Astrocyte of the cerebellum (primary cell): ENCODE data around the gene KLRF2.
A peak's percentile ranks its signal among the peaks of the same experiment; 100 is the strongest.

Experiments
- DNase-seq: peaks from one replicate; pipeline ENCODE4 v3.0.0-alpha.2; 2011; ENCODE audit warnings: low read depth
- H3K4me3 ChIP-seq: 2 replicates; pipeline ENCODE4 v1.5.1; 2011; ENCODE audit warnings: mild to moderate bottlenecking, low read depth, low read length, moderate library complexity
- in situ Hi-C: cut with HindIII; loops from 2 replicates; pipeline ENCODE4 v1.10.0; 2017; ENCODE audit warnings: low sequenced_read_pairs
- TF ChIP-seq, protein P1 (sequence below): IDR thresholded peaks from 2 replicates; pipeline ENCODE4 v1.5.1; 2012; ENCODE audit warnings: low read length, low read depth, moderate library complexity, mild to moderate bottlenecking; ENCODE audit errors: missing control alignments

The KLRF2 gene

DNA sequence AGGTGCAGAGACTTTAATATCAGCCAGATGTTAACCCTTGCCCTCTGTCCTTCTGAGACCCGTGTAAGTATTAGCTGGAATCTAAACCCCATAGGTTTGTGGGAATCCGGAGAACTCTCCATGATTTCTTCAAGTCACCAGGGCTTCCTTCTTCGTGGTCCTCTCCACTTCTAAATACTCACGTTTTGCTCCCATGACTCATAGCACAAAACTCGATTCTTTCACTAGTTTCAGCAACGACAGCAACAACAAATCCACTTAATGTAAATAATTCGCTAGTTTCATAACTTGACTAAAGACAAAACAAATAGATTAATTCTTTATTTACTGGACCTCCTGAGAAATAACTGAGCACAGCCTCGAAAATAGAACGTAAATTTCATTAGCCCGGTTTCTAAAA, 55.3 kb downstream of the KLRF2 start:
- no peak for DNase-seq
- in situ Hi-C loops: no loop called here

DNA sequence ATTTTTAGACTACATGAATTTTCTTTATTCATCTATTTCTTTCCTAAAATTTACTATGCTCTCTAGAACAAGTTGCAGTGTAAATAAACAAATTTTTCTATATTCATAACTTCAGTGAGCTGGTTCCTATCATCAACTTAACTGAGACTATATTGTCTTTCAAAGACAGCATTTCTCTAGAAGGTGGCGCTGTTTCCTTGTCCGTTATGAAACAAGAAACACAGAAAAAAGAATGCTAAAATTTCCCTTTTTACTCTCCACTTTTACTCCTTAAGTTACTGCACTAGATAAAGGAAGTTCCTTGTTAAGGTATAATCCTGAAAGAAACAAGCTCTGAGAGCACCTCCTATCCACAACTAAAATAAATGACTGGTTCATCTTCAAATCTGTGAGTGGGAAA, 59.1 kb downstream of the KLRF2 start:
- H3K4me3 ChIP-seq: no peak overlapping the region
- in situ Hi-C loops: loop anchor here (5.0 kb wide), 1 partner anchor 47 kb away; no protein-coding TSS in a partner anchor
- no peak for DNase-seq
- TF ChIP-seq, protein P1, sequence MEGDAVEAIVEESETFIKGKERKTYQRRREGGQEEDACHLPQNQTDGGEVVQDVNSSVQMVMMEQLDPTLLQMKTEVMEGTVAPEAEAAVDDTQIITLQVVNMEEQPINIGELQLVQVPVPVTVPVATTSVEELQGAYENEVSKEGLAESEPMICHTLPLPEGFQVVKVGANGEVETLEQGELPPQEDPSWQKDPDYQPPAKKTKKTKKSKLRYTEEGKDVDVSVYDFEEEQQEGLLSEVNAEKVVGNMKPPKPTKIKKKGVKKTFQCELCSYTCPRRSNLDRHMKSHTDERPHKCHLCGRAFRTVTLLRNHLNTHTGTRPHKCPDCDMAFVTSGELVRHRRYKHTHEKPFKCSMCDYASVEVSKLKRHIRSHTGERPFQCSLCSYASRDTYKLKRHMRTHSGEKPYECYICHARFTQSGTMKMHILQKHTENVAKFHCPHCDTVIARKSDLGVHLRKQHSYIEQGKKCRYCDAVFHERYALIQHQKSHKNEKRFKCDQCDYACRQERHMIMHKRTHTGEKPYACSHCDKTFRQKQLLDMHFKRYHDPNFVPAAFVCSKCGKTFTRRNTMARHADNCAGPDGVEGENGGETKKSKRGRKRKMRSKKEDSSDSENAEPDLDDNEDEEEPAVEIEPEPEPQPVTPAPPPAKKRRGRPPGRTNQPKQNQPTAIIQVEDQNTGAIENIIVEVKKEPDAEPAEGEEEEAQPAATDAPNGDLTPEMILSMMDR: peak; percentile 33

More for the DNA sequence above, 55.3 kb downstream of the KLRF2 start:
- TF ChIP-seq, protein P1: no peak
- no peak overlapping the region for H3K4me3 ChIP-seq

DNA sequence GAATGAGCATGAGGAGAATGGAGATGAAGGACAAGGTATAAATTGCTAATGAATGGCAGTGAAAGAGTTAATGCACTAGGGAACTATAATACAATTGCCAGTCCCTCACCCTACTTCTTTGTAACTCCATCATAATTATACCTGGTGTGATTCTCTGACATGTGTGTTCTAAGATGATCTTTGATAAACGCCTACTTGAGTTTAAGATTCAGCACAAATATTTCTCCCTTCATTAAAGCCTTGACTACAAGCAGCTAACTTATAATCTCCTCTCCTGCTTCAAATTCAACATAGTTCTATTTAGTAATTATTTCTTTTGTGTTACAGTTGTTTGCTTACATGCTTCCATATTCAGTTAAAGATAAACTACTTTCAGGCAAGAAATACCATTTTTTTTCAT, 60.5 kb downstream of the KLRF2 start:
- no peak overlapping the region for H3K4me3 ChIP-seq
- in situ Hi-C loops: loop anchor here (5.0 kb wide), 1 partner anchor 45 kb away; no protein-coding TSS in a partner anchor
- DNase-seq: no peak
- TF ChIP-seq, protein P1: no peak

DNA sequence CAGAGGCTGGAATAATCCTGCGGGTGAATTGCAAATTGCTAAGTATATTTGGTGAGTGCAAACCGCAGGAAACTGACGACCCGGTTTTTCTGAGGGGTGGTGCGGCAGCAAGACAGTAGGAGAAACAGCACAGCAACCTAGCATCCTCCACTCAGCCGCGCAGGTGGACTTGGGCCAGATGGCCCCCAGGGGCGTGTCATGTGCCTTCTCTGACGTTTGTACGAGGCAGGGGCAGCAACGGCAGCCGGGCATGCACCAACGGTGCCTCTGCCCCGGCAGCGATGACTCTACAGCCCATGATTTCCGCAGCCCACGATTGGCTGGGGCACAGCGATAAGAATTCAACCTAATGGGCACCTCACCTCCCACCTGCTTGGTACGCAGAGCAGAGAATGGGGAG, 62.0 kb downstream of the KLRF2 start:
- no peak for DNase-seq

GRCh38 chr12:9944391-9944790, 63.1 kb downstream of the KLRF2 start:
- DNase-seq: no peak
- H3K4me3 ChIP-seq: no peak overlapping the region
- TF ChIP-seq, protein P1: no peak
- in situ Hi-C loops: loop anchor here (5.0 kb wide), 1 partner anchor 43 kb away; no protein-coding TSS in a partner anchor

More for the DNA sequence above, 62.0 kb downstream of the KLRF2 start:
- in situ Hi-C loops: loop anchor here (5.0 kb wide), 1 partner anchor 44 kb away; no protein-coding TSS in a partner anchor
- no peak overlapping the region for H3K4me3 ChIP-seq
- TF ChIP-seq, protein P1: no peak
